CD8-positive, alpha-beta memory T cell (primary cell): ENCODE data around the gene SLC9A5. TPM values are rescaled to one million over a fixed set of nuclear protein-coding genes. Genes with fewer than 3 reads are reported as not detected.

Source experiments
- CTCF ChIA-PET: fragments of 350-600 bp; sonication (Branson Sonifier 250); formaldehyde crosslinking; loops from one replicate; lab custom pipeline; 2021; ENCODE audit warnings: antibody characterized with exemption; lab: Charles Lee
- POLR2A ChIA-PET: fragments of 350-600 bp; sonication (Branson Sonifier 250); formaldehyde crosslinking; loops from one replicate; lab custom pipeline; 2021; ENCODE audit warnings: antibody characterized with exemption; lab: Charles Lee
- DNase-seq, 5 donors: peaks; one replicate each; pipeline versions ENCODE4 v3.0.0 to v3.0.0-alpha.2; 2020 to 2022; ENCODE audit warnings: mixed read lengths in 1 of 5
- H3K27ac ChIP-seq: one replicate; pipeline ENCODE4 v1.7.0; 2013; ENCODE audit warnings: low read depth, mild to moderate bottlenecking, low read length, moderate library complexity
- H3K27me3 ChIP-seq: 2 replicates; pipeline ENCODE4 v1.7.0; 2013; ENCODE audit warnings: low read length, mild to moderate bottlenecking; ENCODE audit not compliant: insufficient read depth, poor library complexity, severe bottlenecking
- H3K36me3 ChIP-seq: 2 replicates; pipeline ENCODE4 v1.7.0; 2013; ENCODE audit warnings: mild to moderate bottlenecking, low read length, moderate library complexity; ENCODE audit not compliant: insufficient read depth
- H3K4me1 ChIP-seq: 2 replicates; pipeline ENCODE4 v1.7.0; 2013; ENCODE audit warnings: mild to moderate bottlenecking, low read length, moderate library complexity; ENCODE audit not compliant: insufficient read depth
- H3K4me3 ChIP-seq: 2 replicates; pipeline ENCODE4 v1.7.0; 2013; ENCODE audit warnings: mild to moderate bottlenecking, low read length
- H3K9me3 ChIP-seq: 2 replicates; pipeline ENCODE4 v1.7.0; 2013; ENCODE audit warnings: mild to moderate bottlenecking, low read length
- H3K27ac Mint-ChIP-seq, 8 donors: one replicate each; pipeline ENCODE4 v1.8.0; 2020 to 2021; ENCODE audit warnings: mixed read lengths in 8 of 8, mild to moderate bottlenecking in 6 of 8, inconsistent platforms in 3 of 8, moderate library complexity in 3 of 8
- H3K27me3 Mint-ChIP-seq, 2 donors: one replicate each; pipeline ENCODE4 v1.8.0; 2020 to 2021; ENCODE audit warnings: mixed read lengths in 2 of 2, mild to moderate bottlenecking in 1 of 2, moderate library complexity in 1 of 2
- H3K36me3 Mint-ChIP-seq, 3 donors: one replicate each; pipeline ENCODE4 v1.8.0; 2020 to 2021; ENCODE audit warnings: mixed read lengths in 3 of 3, inconsistent platforms in 1 of 3, mild to moderate bottlenecking in 1 of 3
- H3K4me1 Mint-ChIP-seq, 3 donors: one replicate each; pipeline ENCODE4 v1.8.0; 2020 to 2021; ENCODE audit warnings: mixed read lengths in 3 of 3, inconsistent platforms in 1 of 3, mild to moderate bottlenecking in 1 of 3
- H3K4me3 Mint-ChIP-seq, 7 donors: one replicate each; pipeline ENCODE4 v1.8.0; 2020 to 2021; ENCODE audit warnings: mixed read lengths in 7 of 7, mild to moderate bottlenecking in 6 of 7, moderate library complexity in 4 of 7, inconsistent platforms in 2 of 7
- H3K9me3 Mint-ChIP-seq, 5 donors: one replicate each; pipeline ENCODE4 v1.8.0; 2020 to 2022; ENCODE audit warnings: mixed read lengths in 5 of 5, mild to moderate bottlenecking in 3 of 5, moderate library complexity in 2 of 5, inconsistent platforms in 1 of 5
- polyA plus RNA-seq: library from polyadenylated mRNA; unstranded; fragments of 300-500 nt; fragmentation: Illumina TruSeq; gene quantifications from one replicate; pipeline ENCODE4 v1.2.3, GENCODE V29; 2021
- total RNA-seq, 2 experiments: library from RNA; stranded (reverse); gene quantifications; one replicate each; pipeline ENCODE4 v1.2.3, GENCODE V29; 2021

SLC9A5 gene
- total and polyA plus RNA-seq, 3 experiments from 2014 or later = 5.2 TPM; not detected in 1

DNA sequence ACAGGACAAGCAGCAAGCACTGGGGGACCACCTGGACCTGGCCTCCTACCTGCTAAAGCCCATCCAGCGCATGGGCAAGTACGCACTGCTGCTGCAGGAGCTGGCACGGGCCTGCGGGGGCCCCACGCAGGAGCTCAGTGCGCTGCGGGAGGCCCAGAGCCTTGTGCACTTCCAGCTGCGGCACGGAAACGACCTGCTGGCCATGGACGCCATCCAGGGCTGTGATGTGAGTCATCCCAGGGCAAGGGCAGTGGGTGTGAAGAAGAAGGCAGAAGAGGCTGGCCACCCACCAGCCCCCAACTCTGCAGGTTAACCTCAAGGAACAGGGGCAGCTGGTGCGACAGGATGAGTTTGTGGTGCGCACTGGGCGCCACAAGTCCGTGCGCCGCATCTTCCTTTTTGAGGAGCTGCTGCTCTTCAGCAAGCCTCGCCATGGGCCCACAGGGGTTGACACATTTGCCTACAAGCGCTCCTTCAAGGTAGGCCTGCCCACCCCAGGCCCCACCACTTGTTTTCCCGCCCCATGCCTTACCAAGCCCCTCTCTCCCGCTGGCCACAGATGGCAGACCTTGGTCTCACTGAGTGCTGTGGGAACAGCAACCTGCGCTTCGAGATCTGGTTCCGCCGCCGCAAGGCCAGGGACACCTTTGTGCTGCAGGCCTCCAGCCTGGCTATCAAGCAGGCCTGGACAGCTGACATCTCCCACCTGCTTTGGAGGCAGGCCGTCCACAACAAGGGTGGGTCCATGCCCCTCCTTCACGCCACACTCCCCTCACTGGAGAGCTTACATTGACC lies 37.9 kb downstream of the SLC9A5 start:
- no peak overlapping the region for H3K27ac Mint-ChIP-seq
- CTCF ChIA-PET = no interaction called here

DNA sequence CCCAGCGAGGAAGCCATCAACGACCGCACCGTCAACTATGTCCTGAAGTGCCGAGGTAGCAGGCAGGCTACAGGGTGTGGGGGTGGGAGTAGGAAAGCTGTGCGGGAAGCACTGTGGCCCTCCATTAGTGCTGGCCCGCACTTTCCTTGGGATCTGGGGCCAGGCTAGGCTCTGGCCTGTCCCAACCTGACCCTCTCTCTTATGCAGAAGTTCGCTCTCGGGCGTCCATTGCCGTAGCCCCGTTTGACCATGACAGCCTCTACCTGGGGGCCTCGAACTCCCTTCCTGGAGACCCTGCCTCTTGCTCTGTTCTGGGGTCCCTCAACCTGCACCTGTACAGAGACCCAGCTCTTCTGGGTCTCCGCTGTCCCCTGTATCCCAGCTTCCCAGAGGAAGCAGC lies 39.2 kb downstream of the SLC9A5 start:
- H3K27ac Mint-ChIP-seq = no peak overlapping the region
- no peaks in the 10 kb centered on the region for H3K36me3 ChIP-seq
- POLR2A ChIA-PET = no interaction called here
- peaks cover 0 to 4% (median 2%) of the 10 kb centered on the region in 3 donors for H3K36me3 Mint-ChIP-seq
- H3K4me1 ChIP-seq = peaks cover 10% of the 10 kb centered on the region
- no peak overlapping the region for H3K27ac ChIP-seq
- H3K4me1 Mint-ChIP-seq = peaks cover 16 to 22% (median 19%) of the 10 kb centered on the region in 3 donors
- no peak overlapping the region for H3K4me3 Mint-ChIP-seq
- H3K27me3 ChIP-seq = no peaks in the 10 kb centered on the region
- H3K4me3 ChIP-seq = no peak overlapping the region
- no peaks in the 10 kb centered on the region for H3K9me3 ChIP-seq
- no peaks in the 10 kb centered on the region for H3K9me3 Mint-ChIP-seq
- no peak for DNase-seq
- H3K27me3 Mint-ChIP-seq = no peaks in the 10 kb centered on the region
- CTCF ChIA-PET = interaction anchor here (1.2 kb wide), 1 partner anchor 9 kb away, joined by 3 read pairs; no protein-coding TSS in a partner anchor

More for the DNA sequence above, 37.9 kb downstream of the SLC9A5 start:
- Histone ChIP-seq H3K4me3 (no peak overlapping the region), H3K36me3 (no peaks in the 10 kb centered on the region), H3K4me1 (peaks cover 10% of the 10 kb centered on the region), H3K27ac (no peak overlapping the region), H3K9me3 (no peaks in the 10 kb centered on the region), H3K27me3 (no peaks in the 10 kb centered on the region)
- Mint-ChIP-seq H3K36me3 (peaks cover 0 to 4% (median 2%) of the 10 kb centered on the region in 3 donors), H3K9me3 (no peaks in the 10 kb centered on the region), H3K4me1 (peaks cover 16 to 22% (median 19%) of the 10 kb centered on the region in 3 donors), H3K4me3 (no peak overlapping the region), H3K27me3 (no peaks in the 10 kb centered on the region)
- POLR2A ChIA-PET = no interaction called here
- peak in 1 of 5 donors; percentile 32 for DNase-seq

- Mint-ChIP-seq H3K36me3 (peaks cover 0 to 2% (median 0%) of the 10 kb centered on the region in 3 donors), H3K9me3 (no peaks in the 10 kb centered on the region), H3K27ac (peak overlapping the region in 1 of 8 donors; percentile 70), H3K4me3 (no peak overlapping the region), H3K27me3 (no peaks in the 10 kb centered on the region), H3K4me1 (peaks cover 16 to 29% (median 17%) of the 10 kb centered on the region in 3 donors)
- H3K9me3 ChIP-seq = no peaks in the 10 kb centered on the region
- H3K4me3 ChIP-seq = no peak overlapping the region
- H3K36me3 ChIP-seq = no peaks in the 10 kb centered on the region
- CTCF ChIA-PET = no interaction called here
- no peak overlapping the region for H3K27ac ChIP-seq
- POLR2A ChIA-PET = no interaction called here
- DNase-seq = no peak
- H3K27me3 ChIP-seq = no peaks in the 10 kb centered on the region
- H3K4me1 ChIP-seq = peaks cover 10% of the 10 kb centered on the region
Measured at GRCh38 chr16:67291461-67291860, 42.7 kb downstream of the SLC9A5 start.

DNA sequence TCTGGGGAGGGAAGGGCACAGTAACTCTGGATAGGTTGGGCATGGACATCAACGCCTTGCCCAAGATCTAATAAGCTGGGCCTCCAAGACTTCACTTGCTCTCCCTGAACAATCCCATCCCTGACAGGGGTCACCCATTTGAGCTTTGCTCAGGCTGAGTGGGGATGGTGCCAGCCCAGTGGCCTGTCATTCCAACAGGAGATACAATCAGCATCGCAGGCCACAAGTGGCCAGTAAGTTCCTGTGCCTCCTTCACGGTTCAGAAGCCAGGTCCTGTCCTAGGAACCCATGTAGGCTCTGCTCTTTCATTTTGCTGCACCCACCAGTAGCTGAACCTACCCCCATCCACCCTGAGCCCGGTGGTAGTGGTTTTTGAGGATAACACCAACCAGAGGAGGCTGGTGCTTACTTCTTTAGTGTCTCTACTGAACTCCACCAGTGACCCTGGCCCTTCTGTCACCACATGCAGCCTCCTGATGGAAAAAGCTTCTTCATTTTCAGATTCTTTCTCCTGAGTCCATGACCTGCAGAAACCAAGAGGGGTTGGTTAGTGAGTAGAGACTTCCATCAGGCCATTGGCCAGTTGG lies 45.5 kb downstream of the SLC9A5 start:
- H3K27me3 Mint-ChIP-seq = no peaks in the 10 kb centered on the region
- no peaks in the 10 kb centered on the region for H3K9me3 Mint-ChIP-seq
- ChIA-PET CTCF (no interaction called here), POLR2A (no interaction called here)
- Histone ChIP-seq H3K4me3 (no peak overlapping the region), H3K36me3 (no peaks in the 10 kb centered on the region), H3K9me3 (no peaks in the 10 kb centered on the region), H3K4me1 (peaks cover 5% of the 10 kb centered on the region), H3K27me3 (no peaks in the 10 kb centered on the region), H3K27ac (no peak overlapping the region)
- no peak overlapping the region for H3K4me3 Mint-ChIP-seq
- no peaks in the 10 kb centered on the region for H3K36me3 Mint-ChIP-seq
- peaks cover 12 to 24% (median 15%) of the 10 kb centered on the region in 3 donors for H3K4me1 Mint-ChIP-seq
- no peak for DNase-seq
- peak overlapping the region in 1 of 8 donors; percentile 39 for H3K27ac Mint-ChIP-seq

DNA sequence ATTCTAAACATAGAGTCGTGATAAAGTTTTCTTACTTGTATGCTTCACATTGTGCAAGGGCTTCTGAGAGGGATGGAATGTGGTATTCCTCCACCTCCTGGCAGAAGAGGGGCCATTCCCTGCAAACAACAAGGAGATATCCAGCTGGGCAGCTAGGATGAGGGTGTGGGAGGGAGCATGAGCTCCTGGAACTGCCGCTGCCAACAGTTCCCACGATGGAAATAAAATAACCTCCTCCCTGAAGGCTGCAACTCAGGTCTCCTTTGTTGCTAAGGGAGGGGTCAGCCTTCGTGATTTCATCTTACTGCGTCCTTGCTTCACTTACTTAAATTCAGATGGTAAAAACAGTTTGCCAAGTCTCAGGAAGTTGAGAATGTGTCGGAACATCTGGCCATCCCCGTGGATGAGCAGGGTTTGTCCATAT lies 46.2 kb downstream of the SLC9A5 start:
- peaks cover 6 to 17% (median 8%) of the 10 kb centered on the region in 3 donors for H3K4me1 Mint-ChIP-seq
- no peaks in the 10 kb centered on the region for H3K27me3 ChIP-seq
- H3K9me3 ChIP-seq = no peaks in the 10 kb centered on the region
- H3K27me3 Mint-ChIP-seq = no peaks in the 10 kb centered on the region
- H3K4me3 Mint-ChIP-seq = no peak overlapping the region
- H3K9me3 Mint-ChIP-seq = no peaks in the 10 kb centered on the region
- H3K27ac ChIP-seq = no peak overlapping the region
- no peak for DNase-seq
- H3K27ac Mint-ChIP-seq = no peak overlapping the region
- H3K36me3 Mint-ChIP-seq = no peaks in the 10 kb centered on the region
- POLR2A ChIA-PET = no interaction called here
- H3K4me3 ChIP-seq = no peak overlapping the region
- H3K36me3 ChIP-seq = no peaks in the 10 kb centered on the region
- CTCF ChIA-PET = no interaction called here
- no peaks in the 10 kb centered on the region for H3K4me1 ChIP-seq

GRCh38 chr16:67296420-67296819 lies 47.6 kb downstream of the SLC9A5 start:
- Histone ChIP-seq H3K27ac (no peak overlapping the region), H3K4me3 (no peak overlapping the region), H3K4me1 (no peaks in the 10 kb centered on the region), H3K9me3 (no peaks in the 10 kb centered on the region), H3K36me3 (no peaks in the 10 kb centered on the region), H3K27me3 (no peaks in the 10 kb centered on the region)
- no peak for DNase-seq
- Mint-ChIP-seq H3K36me3 (no peaks in the 10 kb centered on the region), H3K9me3 (no peaks in the 10 kb centered on the region), H3K27me3 (peaks cover 0 to 2% of the 10 kb centered on the region in 2 donors), H3K4me1 (peaks cover 0 to 6% (median 0%) of the 10 kb centered on the region in 3 donors), H3K27ac (no peak overlapping the region), H3K4me3 (no peak overlapping the region)
- CTCF ChIA-PET = no interaction called here
- POLR2A ChIA-PET = interaction anchor here (0.6 kb wide), 1 partner anchor 16 kb away, joined by 3 read pairs; no protein-coding TSS in a partner anchor

GRCh38 chr16:67298277-67298676 lies 49.5 kb downstream of the SLC9A5 start:
- no peak for DNase-seq
- ChIA-PET CTCF (no interaction called here), POLR2A (no interaction called here)
- no peaks in the 10 kb centered on the region for H3K9me3 Mint-ChIP-seq
- no peaks in the 10 kb centered on the region for H3K36me3 Mint-ChIP-seq
- no peak overlapping the region for H3K27ac Mint-ChIP-seq
- Histone ChIP-seq H3K9me3 (no peaks in the 10 kb centered on the region), H3K27me3 (no peaks in the 10 kb centered on the region), H3K4me3 (no peak overlapping the region), H3K36me3 (no peaks in the 10 kb centered on the region), H3K27ac (no peak overlapping the region), H3K4me1 (no peaks in the 10 kb centered on the region)
- peaks cover 0 to 6% (median 0%) of the 10 kb centered on the region in 3 donors for H3K4me1 Mint-ChIP-seq
- H3K27me3 Mint-ChIP-seq = peaks cover 0 to 7% of the 10 kb centered on the region in 2 donors
- H3K4me3 Mint-ChIP-seq = no peak overlapping the region

DNA sequence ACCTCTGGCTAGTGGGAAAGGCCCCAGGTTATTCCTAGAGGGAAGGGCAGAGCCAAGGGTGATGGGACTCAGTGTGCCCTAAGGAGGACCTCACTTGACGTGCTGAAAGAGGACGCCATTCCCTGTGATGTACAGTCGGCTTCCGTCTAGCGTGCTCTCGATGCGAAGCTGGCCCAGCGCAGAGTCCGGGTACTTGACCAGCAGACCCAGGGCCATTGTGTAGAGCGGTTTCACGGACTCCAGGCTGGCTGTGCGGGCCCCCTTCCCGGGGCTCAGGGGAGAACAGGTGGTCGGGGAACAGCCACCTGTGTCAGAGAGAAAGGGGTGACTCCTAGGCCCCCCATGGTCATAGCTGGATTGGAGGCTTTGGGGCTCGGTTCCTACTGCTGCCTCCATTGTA lies 50.5 kb downstream of the SLC9A5 start:
- peaks cover 0 to 5% (median 0%) of the 10 kb centered on the region in 3 donors for H3K4me1 Mint-ChIP-seq
- ChIA-PET POLR2A (no interaction called here), CTCF (no interaction called here)
- H3K27ac Mint-ChIP-seq = no peak overlapping the region
- Histone ChIP-seq H3K27ac (no peak overlapping the region), H3K4me3 (no peak overlapping the region), H3K27me3 (no peaks in the 10 kb centered on the region), H3K36me3 (no peaks in the 10 kb centered on the region), H3K9me3 (no peaks in the 10 kb centered on the region), H3K4me1 (no peaks in the 10 kb centered on the region)
- no peaks in the 10 kb centered on the region for H3K9me3 Mint-ChIP-seq
- H3K4me3 Mint-ChIP-seq = no peak overlapping the region
- peaks cover 1 to 7% of the 10 kb centered on the region in 2 donors for H3K27me3 Mint-ChIP-seq
- no peak for DNase-seq
- no peaks in the 10 kb centered on the region for H3K36me3 Mint-ChIP-seq
